Endothelial cell of umbilical vein (primary cell): ENCODE measurements around the gene PKD1L1. TPM values are rescaled to one million over a fixed set of nuclear protein-coding genes. Genes with fewer than 3 reads are reported as not detected.

ENCODE experiments used
- BruUV-seq: library from RNA; stranded (reverse); fragments of 400-500 nt; replicated peaks from 2 replicates; lab custom pipeline; 2021; lab: Mats Ljungman, UMichigan
- CTCF ChIA-PET: fragments of 300-600, 350-600 bp; sonication (Branson Sonifier 250); formaldehyde crosslinking; loops from one replicate; lab custom pipeline; 2021; ENCODE audit warnings: antibody characterized with exemption, inconsistent platforms; lab: Charles Lee
- POLR2A ChIA-PET: fragments of 300-600, 350-600 bp; sonication (Branson Sonifier 250); formaldehyde crosslinking; loops from one replicate; lab custom pipeline; 2021; ENCODE audit warnings: antibody characterized with exemption, inconsistent platforms; lab: Charles Lee
- DNase-seq: peaks from one replicate; pipeline ENCODE4 v3.0.0-alpha.2; 2011; ENCODE audit warnings: low read depth, low spot score
- FAIRE-seq: peaks from 2 replicates; lab custom pipeline; 2011; peaks lifted over from hg19 to GRCh38; lab: Jason Lieb, UNC
- H2AFZ ChIP-seq: 2 replicates; pipeline ENCODE4 v1.6.0; 2012; ENCODE audit warnings: low read depth, low read length, control low read depth, inconsistent platforms
- H3K27ac ChIP-seq: 2 replicates; pipeline ENCODE4 v1.5.1; 2011; ENCODE audit warnings: low read depth, mild to moderate bottlenecking, control low read depth, low read length, moderate library complexity; ENCODE audit not compliant: insufficient read depth
- H3K27me3 ChIP-seq, 2 experiments: 2 replicates each; pipeline versions ENCODE4 v1.6.0 to v1.6.1; 2011; ENCODE audit warnings: low read length in 2 of 2, mixed read lengths in 1 of 2; ENCODE audit not compliant: control insufficient read depth in 2 of 2, insufficient read depth in 2 of 2
- H3K36me3 ChIP-seq, 2 experiments: 2 replicates in 1 of 2; 3 replicates in 1 of 2; pipeline ENCODE4 v1.5.1; 2011; ENCODE audit warnings: low read length in 2 of 2, mild to moderate bottlenecking in 1 of 2, moderate library complexity in 1 of 2; ENCODE audit not compliant: control insufficient read depth in 2 of 2, insufficient read depth in 2 of 2; ENCODE audit errors: extremely low read depth in 1 of 2
- H3K4me1 ChIP-seq: 3 replicates; pipeline ENCODE4 v1.5.1; 2011; ENCODE audit warnings: mild to moderate bottlenecking, low read length; ENCODE audit not compliant: control insufficient read depth, insufficient read depth; ENCODE audit errors: extremely low read depth
- H3K4me2 ChIP-seq: 2 replicates; pipeline ENCODE4 v1.6.1; 2011; ENCODE audit warnings: low read length, control low read depth, mixed read lengths; ENCODE audit not compliant: insufficient read depth
- H3K4me3 ChIP-seq, 3 experiments: fragments of 200-600 bp in 1 of 3; sonication (generic), shearing (Covaris generic) in 1 of 3; replicated peaks in 1 of 3; 2 replicates each; pipeline ENCODE4 v1.5.1; 2011 to 2016; ENCODE audit warnings: control low read depth in 3 of 3, low read length in 3 of 3, mild to moderate bottlenecking in 2 of 3, inconsistent platforms in 1 of 3, low read depth in 1 of 3, moderate library complexity in 1 of 3; ENCODE audit not compliant: insufficient read depth in 1 of 3
- H3K79me2 ChIP-seq: 2 replicates; pipeline ENCODE4 v1.6.0; 2012; ENCODE audit warnings: low read length, inconsistent platforms; ENCODE audit not compliant: control insufficient read depth, insufficient read depth
- H3K9ac ChIP-seq: replicated peaks from 2 replicates; pipeline ENCODE3; 2011; ENCODE audit warnings: low read length, control low read depth; ENCODE audit not compliant: insufficient read depth; ENCODE audit errors: extremely low read depth
- H3K9me1 ChIP-seq: replicated peaks from 3 replicates; pipeline ENCODE4 v1.6.0; 2011; ENCODE audit warnings: mild to moderate bottlenecking, low read length; ENCODE audit not compliant: control insufficient read depth, insufficient read depth; ENCODE audit errors: extremely low read depth
- H3K9me3 ChIP-seq: replicated peaks from 2 replicates; pipeline ENCODE4 v1.5.1; 2012; ENCODE audit warnings: low read length, inconsistent platforms; ENCODE audit not compliant: control insufficient read depth, insufficient read depth
- H4K20me1 ChIP-seq: replicated peaks from 2 replicates; pipeline ENCODE3; 2011; ENCODE audit warnings: mild to moderate bottlenecking, low read length; ENCODE audit not compliant: control insufficient read depth, insufficient read depth; ENCODE audit errors: extremely low read depth
- EZH2 ChIP-seq: IDR thresholded peaks from 2 replicates; pipeline ENCODE4 v1.6.1; 2012; ENCODE audit warnings: borderline replicate concordance, low read depth, mild to moderate bottlenecking, moderate library complexity, low read length, inconsistent platforms; ENCODE audit not compliant: severe bottlenecking
- FOS ChIP-seq: IDR thresholded peaks from 2 replicates; pipeline ENCODE4 v1.6.1; 2011; ENCODE audit warnings: mild to moderate bottlenecking, low read length, moderate library complexity, borderline replicate concordance; ENCODE audit not compliant: insufficient read depth
- GATA2 ChIP-seq: IDR thresholded peaks from 2 replicates; pipeline ENCODE4 v1.7.0; 2011; ENCODE audit warnings: low read depth, mild to moderate bottlenecking, moderate library complexity, mixed read lengths, low read length; ENCODE audit not compliant: insufficient read length, insufficient read depth
- JUN ChIP-seq: IDR thresholded peaks from 2 replicates; pipeline ENCODE4 v1.6.1; 2011; ENCODE audit warnings: borderline replicate concordance, low read depth; ENCODE audit not compliant: insufficient read length, insufficient read depth
- MYC ChIP-seq: IDR thresholded peaks from one replicate; pipeline ENCODE4 v1.6.1; 2011; ENCODE audit warnings: mild to moderate bottlenecking, low read depth, low read length
- POLR2A ChIP-seq: IDR thresholded peaks from 2 replicates; pipeline ENCODE4 v1.6.1; 2012; ENCODE audit warnings: low read depth, mild to moderate bottlenecking, control low read depth, low read length
- POLR2AphosphoS5 ChIP-seq: IDR thresholded peaks from 2 replicates; pipeline ENCODE4 v1.6.1; 2012; ENCODE audit warnings: low read depth, mild to moderate bottlenecking, control low read depth, low read length, moderate library complexity; ENCODE audit not compliant: insufficient read depth
- dilution Hi-C: fragments of 300-500 bp; cut with MboI; formaldehyde crosslinking; loops from one replicate; pipeline ENCODE4 v1.15.0; 2019; ENCODE audit warnings: low sequenced_read_pairs; ENCODE audit not compliant: extremely low pct_ligation_motif_present
- intact Hi-C: fragments of 100-400 bp; cut with micrococcal nuclease; formaldehyde crosslinking; loops from one replicate; pipeline ENCODE4 v1.10.0; 2022
- polyA plus RNA-seq, 4 experiments: library from polyadenylated mRNA; depleted of rRNA in 3 of 4; stranded (reverse) in 3 of 4; unstranded in 1 of 4; fragments of >200 nt; gene quantifications; 2 replicates each; pipeline versions ENCODE4 v1.2.1 to v1.2.3, GENCODE V29; 2011 to 2012; ENCODE audit warnings: missing spikeins in 1 of 4
- total RNA-seq: library from RNA; stranded (reverse); gene quantifications from 2 replicates; pipeline ENCODE4 v1.2.3, GENCODE V29; 2021
- TF ChIP-seq, protein P1 (sequence below): IDR thresholded peaks from 2 replicates; pipeline ENCODE4 v1.6.1; 2011; ENCODE audit not compliant: insufficient read depth, insufficient read length
- TF ChIP-seq, protein P2 (sequence below), 2 donors: IDR thresholded peaks; 1 replicate in 1 of 2; 2 replicates in 1 of 2; pipeline ENCODE4 v1.5.1; 2011; ENCODE audit warnings: low read length in 2 of 2, mild to moderate bottlenecking in 2 of 2, moderate library complexity in 2 of 2, control low read depth in 1 of 2, inconsistent platforms in 1 of 2, low read depth in 1 of 2; ENCODE audit not compliant: insufficient read depth in 1 of 2; ENCODE audit errors: extremely low read depth in 1 of 2

Gene PKD1L1
- total and polyA plus RNA-seq, 2 donors (not counting 3 experiments of a cell fraction or from before 2014, with no cell fraction given): 4.1 to 5.9 TPM

DNA sequence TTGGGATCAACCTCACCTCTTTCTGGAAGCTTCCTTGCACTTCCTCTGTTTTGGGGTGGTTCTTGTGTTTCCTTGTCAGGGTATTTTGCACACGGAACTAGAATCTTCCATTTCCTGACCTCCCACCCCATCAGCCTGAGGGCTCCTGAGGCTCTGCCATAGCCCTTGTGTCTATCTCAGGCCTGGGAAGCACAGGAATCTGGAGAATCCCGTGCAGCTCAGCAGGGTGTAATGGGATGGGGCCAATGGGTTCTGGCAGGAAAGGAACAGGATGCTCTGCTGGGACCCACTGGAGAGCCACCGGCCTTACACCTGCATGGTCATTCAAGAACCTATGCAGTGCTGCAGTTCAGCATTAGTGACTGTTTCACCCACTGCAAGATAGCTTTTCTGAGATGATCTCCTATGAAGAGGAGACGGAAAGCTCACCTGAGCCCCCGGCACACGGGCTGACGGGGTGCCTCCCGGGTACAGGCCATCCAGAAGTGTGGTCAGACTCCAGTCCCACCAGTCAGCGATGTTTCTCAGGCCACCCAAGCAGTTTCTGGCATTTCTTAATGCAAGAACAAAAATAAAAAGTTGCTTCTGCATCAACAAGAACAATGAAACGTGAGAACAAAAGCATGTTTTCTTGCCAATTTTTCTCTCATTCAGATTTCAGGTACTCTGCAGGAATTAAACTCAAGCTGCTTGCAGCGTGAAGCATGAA, 133.2 kb downstream of the PKD1L1 start:
- Histone ChIP-seq H3K9me3 (no peaks in the 10 kb centered on the region), H2AFZ (no peak overlapping the region), H3K36me3 (no peaks in the 10 kb centered on the region), H3K9ac (no peak overlapping the region), H3K9me1 (no peaks in the 10 kb centered on the region), H3K79me2 (no peaks in the 10 kb centered on the region), H3K4me1 (no peaks in the 10 kb centered on the region), H3K4me3 (no peak overlapping the region), H4K20me1 (no peaks in the 10 kb centered on the region), H3K4me2 (no peak overlapping the region), H3K27ac (no peak overlapping the region), H3K27me3 (no peaks in the 10 kb centered on the region)
- TF ChIP-seq, protein P1, sequence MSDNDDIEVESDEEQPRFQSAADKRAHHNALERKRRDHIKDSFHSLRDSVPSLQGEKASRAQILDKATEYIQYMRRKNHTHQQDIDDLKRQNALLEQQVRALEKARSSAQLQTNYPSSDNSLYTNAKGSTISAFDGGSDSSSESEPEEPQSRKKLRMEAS: no peak
- no peak for TF ChIP-seq GATA2
- TF ChIP-seq, protein P2, sequence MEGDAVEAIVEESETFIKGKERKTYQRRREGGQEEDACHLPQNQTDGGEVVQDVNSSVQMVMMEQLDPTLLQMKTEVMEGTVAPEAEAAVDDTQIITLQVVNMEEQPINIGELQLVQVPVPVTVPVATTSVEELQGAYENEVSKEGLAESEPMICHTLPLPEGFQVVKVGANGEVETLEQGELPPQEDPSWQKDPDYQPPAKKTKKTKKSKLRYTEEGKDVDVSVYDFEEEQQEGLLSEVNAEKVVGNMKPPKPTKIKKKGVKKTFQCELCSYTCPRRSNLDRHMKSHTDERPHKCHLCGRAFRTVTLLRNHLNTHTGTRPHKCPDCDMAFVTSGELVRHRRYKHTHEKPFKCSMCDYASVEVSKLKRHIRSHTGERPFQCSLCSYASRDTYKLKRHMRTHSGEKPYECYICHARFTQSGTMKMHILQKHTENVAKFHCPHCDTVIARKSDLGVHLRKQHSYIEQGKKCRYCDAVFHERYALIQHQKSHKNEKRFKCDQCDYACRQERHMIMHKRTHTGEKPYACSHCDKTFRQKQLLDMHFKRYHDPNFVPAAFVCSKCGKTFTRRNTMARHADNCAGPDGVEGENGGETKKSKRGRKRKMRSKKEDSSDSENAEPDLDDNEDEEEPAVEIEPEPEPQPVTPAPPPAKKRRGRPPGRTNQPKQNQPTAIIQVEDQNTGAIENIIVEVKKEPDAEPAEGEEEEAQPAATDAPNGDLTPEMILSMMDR (IDR thresholded peaks at IDR 0.05; ENCODE audit: extremely low read depth in 1 of 2, insufficient read depth in 1 of 2, low read depth in 1 of 2, low read length in 2 of 2): no peak
- TF ChIP-seq FOS: no peak
- no peak for TF ChIP-seq JUN
- TF ChIP-seq MYC: no peak
- no peak for TF ChIP-seq POLR2AphosphoS5
- no peak for TF ChIP-seq EZH2
- TF ChIP-seq POLR2A: no peak
- ChIA-PET CTCF (interaction anchor here (0.6 to 3.9 kb wide), 7 partner anchors 24 to 549 kb away, joined by 3 to 20 read pairs (median 3); no protein-coding TSS in a partner anchor), POLR2A (no interaction called here)
- intact Hi-C loops (loop anchor here (5.0 kb wide), 1 partner anchor 163 kb away; no protein-coding TSS in a partner anchor), dilution Hi-C loops (no loop called here)
- no peak for FAIRE-seq
- DNase-seq: no peak
- no TSS peak for BruUV-seq
